Activated naive CD8-positive, alpha-beta T cell treated with anti-CD3 and anti-CD28 coated beads, Interleukin-2, amount 50 U/mL, for 16 hours (primary cell): ENCODE measurements around the gene CLEC7A.

Source experiments
- DNase-seq: peaks from one replicate; pipeline ENCODE4 v3.0.0-alpha.2; 2020; ENCODE audit warnings: low read depth, low spot score

CLEC7A gene

GRCh38 chr12:10130042-10130441 is at the start of gene CLEC7A:
CLEC7A (minus strand) TSS chr12:10130199; CDS start chr12:10130082, 117 bp downstream.
- no peak for DNase-seq

- no peak for DNase-seq
Observed at GRCh38 chr12:10179776-10180181, 49.8 kb upstream of the CLEC7A start.

GRCh38 chr12:10178821-10179220 is 48.8 kb upstream of the CLEC7A start, which contains the start of gene TMEM52B:
TMEM52B (plus strand) TSS chr12:10179032; CDS start chr12:10179575, 543 bp downstream.
- no peak for DNase-seq

GRCh38 chr12:10175846-10176636 is 46.0 kb upstream of the CLEC7A start:
- no peak for DNase-seq

- DNase-seq = no peak
Observed at GRCh38 chr12:10174986-10175614, 45.1 kb upstream of the CLEC7A start.

- no peak for DNase-seq
Observed at GRCh38 chr12:10171973-10172728, 42.2 kb upstream of the CLEC7A start, which contains the start of gene OLR1. OLR1 (minus strand) TSS chr12:10172132; CDS start chr12:10172077, 55 bp downstream.

GRCh38 chr12:10170216-10170615 is 40.2 kb upstream of the CLEC7A start:
- no peak for DNase-seq

- DNase-seq = no peak
Observed at GRCh38 chr12:10169104-10169503, 39.1 kb upstream of the CLEC7A start.

- no peak for DNase-seq
Observed at GRCh38 chr12:10167599-10167998, 37.6 kb upstream of the CLEC7A start.

GRCh38 chr12:10165421-10165820 is 35.4 kb upstream of the CLEC7A start:
- no peak for DNase-seq

GRCh38 chr12:10163084-10163483 is 33.1 kb upstream of the CLEC7A start:
- no peak for DNase-seq

GRCh38 chr12:10160617-10161385 is 30.8 kb upstream of the CLEC7A start:
- DNase-seq = no peak

GRCh38 chr12:10159280-10159679 is 29.3 kb upstream of the CLEC7A start:
- DNase-seq = no peak

GRCh38 chr12:10158406-10158805 is 28.4 kb upstream of the CLEC7A start:
- no peak for DNase-seq

- no peak for DNase-seq
Observed at GRCh38 chr12:10155966-10156365, 26.0 kb upstream of the CLEC7A start.

- no peak for DNase-seq
Observed at GRCh38 chr12:10154145-10154496, 24.1 kb upstream of the CLEC7A start.

- DNase-seq = no peak
Observed at GRCh38 chr12:10153271-10154144, 23.5 kb upstream of the CLEC7A start.

- DNase-seq = no peak
Observed at GRCh38 chr12:10151621-10152020, 21.6 kb upstream of the CLEC7A start.

GRCh38 chr12:10147714-10148403 is 17.9 kb upstream of the CLEC7A start:
- no peak for DNase-seq
